HEK293T (cell line): ENCODE results near the gene NCR3LG1.

Experiments
- CTCF ChIA-PET: fragments of 350-600 bp; formaldehyde crosslinking; extraction: SDS; loops from one replicate; lab custom pipeline; 2021; ENCODE audit warnings: antibody characterized with exemption, inconsistent platforms; lab: Yijun Ruan, JAX
- POLR2A ChIA-PET: fragments of 350-600 bp; formaldehyde crosslinking; extraction: SDS; loops from one replicate; lab custom pipeline; 2020; ENCODE audit warnings: antibody characterized with exemption, inconsistent platforms; lab: Yijun Ruan, JAX
- DNase-seq: peaks from one replicate; pipeline ENCODE4 v3.0.0; 2012; ENCODE audit warnings: mixed read lengths; ENCODE audit errors: extremely low spot score
- ARNT ChIP-seq: fragments of 450-650 bp; IDR thresholded peaks from 2 replicates; pipeline ENCODE4 v1.6.1; 2017; ENCODE audit warnings: mild to moderate bottlenecking
- BHLHE40 ChIP-seq: fragments of 450-650 bp; IDR thresholded peaks from 2 replicates; pipeline ENCODE4 v1.6.1; 2016; ENCODE audit warnings: mild to moderate bottlenecking, moderate library complexity, borderline replicate concordance
- CTBP1 ChIP-seq: fragments of 450-650 bp; IDR thresholded peaks from 2 replicates; pipeline ENCODE4 v1.6.1; 2016; ENCODE audit warnings: borderline replicate concordance
- ELF4 ChIP-seq: fragments of 450-650 bp; IDR thresholded peaks from 2 replicates; pipeline ENCODE4 v1.6.1; 2017; ENCODE audit warnings: antibody characterized with exemption
- FOXA1 ChIP-seq: fragments of 450-650 bp; IDR thresholded peaks from 2 replicates; pipeline ENCODE4 v1.6.1; 2016; ENCODE audit warnings: mild to moderate bottlenecking
- FOXK2 ChIP-seq: fragments of 450-650 bp; IDR thresholded peaks from 2 replicates; pipeline ENCODE4 v1.6.1; 2016; ENCODE audit warnings: mild to moderate bottlenecking
- FOXM1 ChIP-seq: fragments of 450-650 bp; IDR thresholded peaks from 2 replicates; pipeline ENCODE4 v1.6.1; 2017; ENCODE audit warnings: mild to moderate bottlenecking, borderline replicate concordance
- HDGF ChIP-seq: fragments of 450-650 bp; IDR thresholded peaks from 2 replicates; pipeline ENCODE4 v1.6.1; 2017; ENCODE audit warnings: antibody characterized with exemption, borderline replicate concordance
- L3MBTL2 ChIP-seq: fragments of 450-650 bp; conservative IDR thresholded peaks from 2 replicates; pipeline ENCODE4 v1.6.1; 2016; ENCODE audit warnings: mild to moderate bottlenecking
- LEF1 ChIP-seq: fragments of 450-650 bp; IDR thresholded peaks from 2 replicates; pipeline ENCODE4 v1.6.1; 2017; ENCODE audit warnings: mild to moderate bottlenecking, borderline replicate concordance
- NFRKB ChIP-seq: fragments of 450-650 bp; IDR thresholded peaks from 2 replicates; pipeline ENCODE4 v1.6.1; 2016; ENCODE audit warnings: mild to moderate bottlenecking, moderate library complexity
- SP1 ChIP-seq: fragments of 450-650 bp; IDR thresholded peaks from 2 replicates; pipeline ENCODE4 v1.6.1; 2017
- SUZ12 ChIP-seq: fragments of 450-650 bp; IDR thresholded peaks from 2 replicates; pipeline ENCODE4 v1.6.1; 2016; ENCODE audit warnings: mild to moderate bottlenecking
- TARDBP ChIP-seq: fragments of 450-650 bp; IDR thresholded peaks from 2 replicates; pipeline ENCODE4 v1.6.1; 2016
- ZNF384 ChIP-seq: fragments of 450-650 bp; IDR thresholded peaks from 2 replicates; pipeline ENCODE4 v1.6.1; 2016
- TF ChIP-seq, protein P1 (sequence below): fragments of 450-650 bp; IDR thresholded peaks from 2 replicates; pipeline ENCODE4 v1.6.1; 2016

NCR3LG1 gene

DNA sequence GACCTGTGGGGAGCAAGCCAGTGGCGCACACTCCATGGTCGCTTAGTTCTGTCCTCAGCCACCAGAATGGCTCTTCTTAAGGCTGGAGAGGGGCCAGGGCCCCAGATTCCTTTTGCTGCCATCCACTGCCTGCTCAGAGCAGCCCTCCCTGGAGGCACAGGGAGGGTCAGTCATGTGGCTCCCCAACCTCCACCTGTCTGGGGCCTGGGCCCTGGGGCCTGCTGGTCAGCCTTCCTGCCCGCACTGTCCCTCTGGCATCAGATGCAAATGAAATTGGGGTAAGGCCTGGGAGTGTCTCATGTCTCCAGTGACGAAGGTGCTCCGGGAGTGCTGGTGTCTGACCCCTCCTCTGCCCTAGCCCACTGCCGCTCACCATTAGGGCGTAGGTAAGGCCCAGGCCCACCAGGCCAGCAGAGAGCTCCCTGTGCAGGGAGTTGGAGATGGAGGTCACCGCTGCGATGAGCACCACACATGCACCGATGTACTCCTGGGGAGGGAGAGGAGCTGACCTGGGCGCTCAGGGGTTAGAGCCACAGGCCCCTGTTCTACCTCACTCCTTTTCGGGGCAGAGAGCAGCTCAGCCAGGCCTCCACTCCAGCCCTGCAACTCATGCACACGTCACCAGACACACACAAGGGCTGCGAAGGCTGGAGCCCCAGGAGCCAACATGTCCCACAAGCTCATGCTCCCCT is 45.9 kb downstream of the NCR3LG1 start:
- ChIA-PET CTCF (no interaction called here), POLR2A (no interaction called here)
- DNase-seq = no peak
- TF ChIP-seq ARNT (no peak), FOXM1 (no peak), ELF4 (no peak), FOXA1 (no peak), LEF1 (no peak), FOXK2 (no peak), SUZ12 (no peak), L3MBTL2 (no peak)

DNA sequence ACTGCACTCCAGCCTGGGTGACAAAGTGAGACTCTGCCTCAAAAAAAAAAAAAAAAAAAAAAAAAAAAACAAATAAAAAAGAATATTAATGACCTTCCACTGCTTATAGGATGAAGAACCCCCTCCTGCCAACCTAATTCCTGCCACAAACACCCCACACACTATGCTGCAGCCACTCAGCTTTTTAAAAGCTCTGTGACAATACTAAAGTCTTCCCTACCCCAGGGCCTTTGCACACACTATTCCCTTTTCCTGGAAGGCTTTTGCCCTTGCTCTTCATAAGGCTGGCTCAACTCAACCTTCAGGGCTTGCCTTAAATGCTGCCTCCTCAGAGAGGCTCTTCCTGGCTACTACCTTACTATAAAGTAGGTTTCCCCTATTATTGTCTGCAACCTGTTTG is 47.6 kb downstream of the NCR3LG1 start:
- ChIA-PET POLR2A (no interaction called here), CTCF (no interaction called here)

DNA sequence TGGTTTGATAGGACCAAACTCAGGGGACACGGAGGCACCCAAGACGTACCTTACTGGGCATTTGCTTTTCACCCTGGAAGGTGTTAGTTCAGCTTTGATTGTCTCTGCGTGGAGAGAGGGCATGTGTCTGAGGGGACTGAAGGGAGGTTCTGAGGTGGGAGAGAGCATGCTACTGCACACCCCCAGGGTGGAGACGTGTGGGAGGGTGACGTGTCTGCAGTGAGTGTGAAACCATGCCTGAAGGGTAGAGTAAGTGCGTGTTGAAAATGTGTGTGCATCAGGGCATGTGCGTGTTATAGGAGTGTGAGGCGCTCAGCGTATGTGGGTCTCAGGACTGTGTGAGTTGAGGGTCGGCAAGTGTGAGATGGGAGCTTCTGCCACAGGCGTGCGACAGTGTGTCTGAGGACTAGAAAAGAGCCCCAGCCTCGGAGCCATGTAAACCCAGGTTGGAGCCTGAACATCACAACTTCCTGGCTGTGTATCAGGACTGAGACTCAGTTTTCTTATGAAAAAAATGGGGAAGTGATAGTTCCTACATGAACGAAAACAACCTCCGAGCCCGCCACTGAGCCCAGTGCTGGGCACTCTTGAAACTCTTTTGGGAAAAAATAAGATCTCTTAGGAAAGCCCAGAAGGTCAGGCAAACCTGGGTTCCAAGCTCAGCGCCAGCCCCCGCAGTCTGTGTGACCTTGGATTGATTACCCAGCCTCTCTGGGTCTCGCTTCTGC is 48.6 kb downstream of the NCR3LG1 start:
- TF ChIP-seq FOXK2 (no peak), ARNT (no peak), HDGF (no peak), ZNF384 (no peak), BHLHE40 (no peak), SUZ12 (no peak), CTBP1 (no peak), SP1 (no peak), LEF1 (no peak), ELF4 (no peak), TARDBP (no peak), FOXM1 (no peak), L3MBTL2 (no peak), FOXA1 (no peak)
- TF ChIP-seq, protein P1, sequence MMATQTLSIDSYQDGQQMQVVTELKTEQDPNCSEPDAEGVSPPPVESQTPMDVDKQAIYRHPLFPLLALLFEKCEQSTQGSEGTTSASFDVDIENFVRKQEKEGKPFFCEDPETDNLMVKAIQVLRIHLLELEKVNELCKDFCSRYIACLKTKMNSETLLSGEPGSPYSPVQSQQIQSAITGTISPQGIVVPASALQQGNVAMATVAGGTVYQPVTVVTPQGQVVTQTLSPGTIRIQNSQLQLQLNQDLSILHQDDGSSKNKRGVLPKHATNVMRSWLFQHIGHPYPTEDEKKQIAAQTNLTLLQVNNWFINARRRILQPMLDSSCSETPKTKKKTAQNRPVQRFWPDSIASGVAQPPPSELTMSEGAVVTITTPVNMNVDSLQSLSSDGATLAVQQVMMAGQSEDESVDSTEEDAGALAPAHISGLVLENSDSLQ = no peak
- CTCF ChIA-PET = no interaction called here
- POLR2A ChIA-PET = no interaction called here

More for the DNA sequence above, 47.6 kb downstream of the NCR3LG1 start:
- no peak for DNase-seq
- no peak for TF ChIP-seq L3MBTL2
- no peak for TF ChIP-seq TARDBP
- TF ChIP-seq FOXM1 = no peak

DNA sequence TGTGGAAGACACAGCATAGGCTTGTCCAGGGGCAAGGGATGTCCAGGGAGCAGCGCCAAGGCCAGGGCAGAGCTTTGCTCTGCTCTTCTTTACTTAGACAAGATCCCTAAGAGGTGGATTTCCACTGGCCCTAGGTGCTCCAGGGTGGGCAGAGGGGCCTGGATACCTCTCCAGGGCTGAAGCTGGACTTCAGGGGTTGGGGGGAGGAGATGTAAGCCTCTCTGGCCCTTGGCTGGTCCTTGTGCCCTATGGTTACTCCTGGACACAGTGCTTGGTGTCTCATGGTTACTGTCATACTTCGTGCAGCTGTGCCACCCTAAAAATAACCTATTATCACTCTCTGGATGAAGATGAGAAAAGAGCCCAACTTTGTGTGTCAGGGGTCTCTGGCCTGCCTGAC is 49.7 kb downstream of the NCR3LG1 start:
- POLR2A ChIA-PET = no interaction called here
- CTCF ChIA-PET = no interaction called here
- DNase-seq = no peak
- TF ChIP-seq NFRKB (no peak), TARDBP (no peak), ZNF384 (no peak), ARNT (no peak), FOXM1 (no peak), LEF1 (no peak), ELF4 (no peak), CTBP1 (no peak), BHLHE40 (no peak), FOXK2 (no peak), HDGF (no peak), SUZ12 (no peak), SP1 (no peak), L3MBTL2 (no peak), FOXA1 (no peak)
- TF ChIP-seq, protein P1 = no peak

More for the DNA sequence above, 48.6 kb downstream of the NCR3LG1 start:
- no peak for DNase-seq

DNA sequence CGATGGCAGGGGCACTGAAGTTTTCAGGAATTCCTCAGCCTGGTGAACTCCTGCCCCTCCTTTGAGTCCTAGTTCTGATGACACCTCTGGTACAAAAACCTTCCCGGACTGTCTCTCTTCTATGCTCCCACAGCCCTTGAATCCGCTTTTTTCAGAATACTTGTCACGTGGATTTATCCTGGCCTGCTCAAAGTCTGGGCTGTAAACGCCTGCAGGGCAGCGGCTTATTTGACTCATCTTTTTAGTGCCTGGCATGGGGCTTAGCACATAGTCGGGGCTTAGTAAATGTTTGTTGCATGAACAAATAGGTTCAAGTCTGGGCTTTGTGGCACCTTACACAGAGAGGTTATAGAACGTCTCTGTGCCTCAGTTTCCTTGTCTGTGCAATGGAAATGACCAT is 50.2 kb downstream of the NCR3LG1 start:
- no peak for DNase-seq
- ChIA-PET CTCF (no interaction called here), POLR2A (no interaction called here)
- no peak for TF ChIP-seq ELF4
- no peak for TF ChIP-seq ZNF384
- TF ChIP-seq ARNT = no peak
- no peak for TF ChIP-seq LEF1
- TF ChIP-seq FOXA1 = no peak
- TF ChIP-seq CTBP1 = no peak
- TF ChIP-seq TARDBP = no peak
- TF ChIP-seq SUZ12 = no peak
- no peak for TF ChIP-seq FOXK2
- no peak for TF ChIP-seq NFRKB
- TF ChIP-seq, protein P1 = no peak
- no peak for TF ChIP-seq HDGF
- no peak for TF ChIP-seq BHLHE40
- TF ChIP-seq FOXM1 = no peak
- no peak for TF ChIP-seq L3MBTL2

DNA sequence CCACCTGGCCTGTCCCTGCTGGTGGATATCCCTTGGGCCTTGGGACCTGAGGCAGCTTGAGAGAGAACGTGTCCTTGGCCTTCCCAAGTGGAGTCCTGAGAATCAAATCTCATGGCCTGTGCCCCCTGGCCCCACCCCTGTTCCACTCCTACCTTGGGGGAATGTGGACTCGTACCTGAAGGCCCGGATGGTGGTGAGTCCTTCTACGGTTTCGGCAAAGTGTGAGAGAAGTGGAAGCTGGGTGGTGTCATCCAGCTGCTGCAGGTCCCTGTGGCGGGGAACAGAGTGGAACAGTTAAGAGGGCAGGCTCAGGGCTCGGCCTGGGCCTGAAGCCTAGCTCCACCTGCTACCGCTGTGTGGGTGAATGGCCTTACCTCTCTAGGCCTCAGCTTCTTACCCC is 50.9 kb downstream of the NCR3LG1 start:
- no peak for TF ChIP-seq HDGF
- no peak for TF ChIP-seq SUZ12
- TF ChIP-seq, protein P1 = no peak
- TF ChIP-seq ARNT = no peak
- no peak for TF ChIP-seq SP1
- no peak for TF ChIP-seq FOXK2
- TF ChIP-seq TARDBP = no peak
- ChIA-PET POLR2A (no interaction called here), CTCF (no interaction called here)
- DNase-seq = no peak
